ENCODE results near the gene GDF2.

GRCh38 chr10:47321521-47322195 lies 596 bp upstream of the GDF2 start:
- TF ChIP-seq CTCF (conservative IDR thresholded peaks at IDR 0.05; ENCODE audit: low read depth, low read length) (no peak), EZH2 (IDR thresholded peaks at IDR 0.05; ENCODE audit: borderline replicate concordance, low read depth, low read length, poor library complexity, severe bottlenecking) (no peak)
